Measurements from ENCODE around the gene BGLAP.

The BGLAP gene

GRCh38 chr1:156226782-156227181 lies 15.2 kb upstream of the BGLAP start:
- H3K27ac ChIP-seq: no peak overlapping the region
- TF ChIP-seq CTCF (conservative IDR thresholded peaks at IDR 0.05): no peak

GRCh38 chr1:156228501-156228900 lies 13.5 kb upstream of the BGLAP start:
- no peak for TF ChIP-seq CTCF (conservative IDR thresholded peaks at IDR 0.05)
- no peak overlapping the region for H3K27ac ChIP-seq

GRCh38 chr1:156229809-156230472 lies 12.0 kb upstream of the BGLAP start:
- H3K27ac ChIP-seq: no peak overlapping the region
- no peak for TF ChIP-seq CTCF (conservative IDR thresholded peaks at IDR 0.05)

GRCh38 chr1:156230473-156230837 lies 11.5 kb upstream of the BGLAP start:
- no peak overlapping the region for H3K27ac ChIP-seq
- no peak for TF ChIP-seq CTCF (conservative IDR thresholded peaks at IDR 0.05)

- no peak for TF ChIP-seq CTCF (conservative IDR thresholded peaks at IDR 0.05)
- no peak overlapping the region for H3K27ac ChIP-seq
Observed at GRCh38 chr1:156232201-156232894, 9.6 kb upstream of the BGLAP start.

- TF ChIP-seq CTCF (conservative IDR thresholded peaks at IDR 0.05): no peak
- no peak overlapping the region for H3K27ac ChIP-seq
Observed at GRCh38 chr1:156233426-156234127, 8.4 kb upstream of the BGLAP start.

GRCh38 chr1:156236164-156236563 lies 5.8 kb upstream of the BGLAP start:
- no peak overlapping the region for H3K27ac ChIP-seq
- no peak for TF ChIP-seq CTCF (conservative IDR thresholded peaks at IDR 0.05)

Data from VCaP (cell line).